ENCODE data around the gene FLNB. TPM values are rescaled to one million over a fixed set of nuclear protein-coding genes. Genes with fewer than 3 reads are reported as not detected.

FLNB gene
- total RNA-seq, 1 donor from 2014 or later = 115 TPM

DNA sequence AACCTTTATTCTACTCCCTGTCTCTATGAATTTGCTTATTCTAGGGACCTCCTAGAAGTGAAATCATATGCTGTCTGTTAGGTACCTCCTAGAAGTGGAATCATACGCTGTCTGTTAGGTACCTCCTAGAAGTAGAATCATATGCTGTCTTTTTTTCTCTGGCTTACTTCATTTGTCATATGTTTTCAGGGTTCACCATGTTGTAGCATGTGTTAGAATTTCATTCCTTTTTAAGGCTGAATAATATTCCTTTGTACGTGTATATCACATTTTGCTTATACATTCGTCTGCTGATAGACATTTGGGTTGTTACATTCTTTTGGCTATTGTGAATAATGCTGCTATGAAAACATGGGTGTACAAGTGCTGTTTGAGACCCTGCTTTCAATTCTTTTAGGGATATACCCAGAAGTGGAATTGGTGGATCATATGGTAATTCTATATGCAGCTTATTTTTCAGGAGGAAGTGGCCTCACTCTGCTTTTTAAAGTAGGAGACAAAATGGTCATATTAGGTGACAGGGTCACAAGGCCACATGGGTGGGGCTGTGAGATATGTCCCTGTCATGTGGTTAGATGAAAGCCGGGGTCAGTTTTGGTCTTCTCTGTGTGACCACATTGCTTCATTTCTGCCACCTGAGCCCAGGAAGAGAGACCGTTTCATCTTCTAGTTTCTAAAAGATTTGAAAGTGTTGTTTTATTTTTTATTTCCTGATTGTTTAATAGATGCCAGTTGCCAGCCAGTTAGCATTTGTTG lies 76.7 kb downstream of the FLNB start:
- Histone ChIP-seq H3K9me3 (no peaks in the 10 kb centered on the region), H3K36me3 (no peaks in the 10 kb centered on the region), H3K4me1 (peaks cover 10% of the 10 kb centered on the region), H3K4me3 (no peak overlapping the region), H3K27me3 (no peaks in the 10 kb centered on the region), H3K27ac (no peak overlapping the region)
- intact Hi-C loops (cut with DNase I) = no loop called here
- ATAC-seq (no peak), DNase-seq (no peak)
- TF ChIP-seq, protein P1, sequence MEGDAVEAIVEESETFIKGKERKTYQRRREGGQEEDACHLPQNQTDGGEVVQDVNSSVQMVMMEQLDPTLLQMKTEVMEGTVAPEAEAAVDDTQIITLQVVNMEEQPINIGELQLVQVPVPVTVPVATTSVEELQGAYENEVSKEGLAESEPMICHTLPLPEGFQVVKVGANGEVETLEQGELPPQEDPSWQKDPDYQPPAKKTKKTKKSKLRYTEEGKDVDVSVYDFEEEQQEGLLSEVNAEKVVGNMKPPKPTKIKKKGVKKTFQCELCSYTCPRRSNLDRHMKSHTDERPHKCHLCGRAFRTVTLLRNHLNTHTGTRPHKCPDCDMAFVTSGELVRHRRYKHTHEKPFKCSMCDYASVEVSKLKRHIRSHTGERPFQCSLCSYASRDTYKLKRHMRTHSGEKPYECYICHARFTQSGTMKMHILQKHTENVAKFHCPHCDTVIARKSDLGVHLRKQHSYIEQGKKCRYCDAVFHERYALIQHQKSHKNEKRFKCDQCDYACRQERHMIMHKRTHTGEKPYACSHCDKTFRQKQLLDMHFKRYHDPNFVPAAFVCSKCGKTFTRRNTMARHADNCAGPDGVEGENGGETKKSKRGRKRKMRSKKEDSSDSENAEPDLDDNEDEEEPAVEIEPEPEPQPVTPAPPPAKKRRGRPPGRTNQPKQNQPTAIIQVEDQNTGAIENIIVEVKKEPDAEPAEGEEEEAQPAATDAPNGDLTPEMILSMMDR (IDR thresholded peaks at IDR 0.05) = no peak

DNA sequence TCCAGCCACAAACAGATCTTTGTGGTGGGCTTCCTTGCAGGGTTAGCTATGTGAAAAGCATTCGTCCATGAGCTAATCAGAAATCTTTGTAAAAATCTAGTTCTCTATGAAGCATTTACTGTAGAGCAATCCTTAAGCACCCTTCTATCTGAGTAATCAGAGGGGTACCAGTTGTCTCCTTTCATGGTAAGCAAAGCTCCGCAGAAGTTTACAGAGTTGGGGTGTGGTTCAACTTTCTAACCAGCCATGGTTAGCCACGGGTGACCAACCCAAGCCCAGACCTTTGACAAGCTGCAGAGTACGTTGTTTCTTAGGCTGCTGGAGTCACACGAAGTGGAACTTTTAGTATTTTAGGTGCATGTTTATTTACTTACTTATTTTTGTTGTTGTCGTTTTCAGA lies 77.4 kb downstream of the FLNB start:
- DNase-seq = no peak
- TF ChIP-seq, protein P1 (IDR thresholded peaks at IDR 0.05) = no peak
- Histone ChIP-seq H3K36me3 (no peaks in the 10 kb centered on the region), H3K27ac (no peak overlapping the region), H3K27me3 (no peaks in the 10 kb centered on the region), H3K4me1 (peaks cover 10% of the 10 kb centered on the region), H3K9me3 (no peaks in the 10 kb centered on the region), H3K4me3 (no peak overlapping the region)
- ATAC-seq = no peak
- intact Hi-C loops (cut with DNase I) = no loop called here

DNA sequence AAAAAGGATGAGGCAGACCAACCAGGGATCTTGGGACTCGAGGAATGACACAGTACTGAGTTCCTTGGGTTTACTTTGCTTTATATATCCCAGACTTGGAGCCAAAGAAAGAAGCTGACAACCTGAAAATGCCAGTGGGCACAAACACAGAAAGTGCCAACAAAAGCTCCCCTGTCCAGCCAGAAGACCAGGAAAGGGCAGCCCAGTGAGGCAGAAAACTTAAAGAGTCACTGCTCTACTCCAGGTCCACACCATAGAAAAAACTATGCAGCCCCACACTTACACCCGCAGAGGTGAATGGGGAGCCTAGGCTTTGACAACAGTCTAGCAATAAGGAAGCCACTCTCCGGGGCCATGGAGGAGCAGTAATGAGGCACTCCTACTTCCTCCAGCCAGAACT lies 80.3 kb downstream of the FLNB start:
- H3K4me1 ChIP-seq = no peaks in the 10 kb centered on the region
- TF ChIP-seq, protein P1 (IDR thresholded peaks at IDR 0.05) = no peak
- DNase-seq = no peak
- no peak overlapping the region for H3K4me3 ChIP-seq
- intact Hi-C loops (cut with DNase I) = no loop called here
- no peak overlapping the region for H3K27ac ChIP-seq
- no peaks in the 10 kb centered on the region for H3K9me3 ChIP-seq
- no peaks in the 10 kb centered on the region for H3K36me3 ChIP-seq
- no peak for ATAC-seq
- no peaks in the 10 kb centered on the region for H3K27me3 ChIP-seq

DNA sequence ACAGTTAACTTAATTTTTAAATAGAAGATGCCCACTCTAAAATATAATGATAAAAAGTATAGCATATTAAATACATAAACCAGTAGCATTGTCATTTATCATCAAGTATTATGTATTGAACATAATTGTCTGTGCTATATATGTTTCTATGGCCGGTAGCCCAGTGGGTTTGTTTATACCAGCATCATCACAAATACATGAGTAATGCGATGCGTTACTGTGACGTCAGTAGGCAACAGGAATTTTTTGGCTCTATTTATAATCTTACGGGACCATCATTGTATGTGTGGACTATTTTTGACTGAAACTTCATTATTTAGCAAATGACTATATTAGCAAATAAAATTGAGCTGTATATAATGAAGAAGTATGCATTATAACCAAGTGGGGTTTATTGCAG lies 82.1 kb downstream of the FLNB start:
- TF ChIP-seq, protein P1 (IDR thresholded peaks at IDR 0.05) = no peak
- no peak for ATAC-seq
- intact Hi-C loops (cut with DNase I) = no loop called here
- no peak for DNase-seq
- Histone ChIP-seq H3K4me1 (no peaks in the 10 kb centered on the region), H3K36me3 (peaks cover 6% of the 10 kb centered on the region), H3K27ac (no peak overlapping the region), H3K4me3 (no peak overlapping the region), H3K27me3 (no peaks in the 10 kb centered on the region), H3K9me3 (no peaks in the 10 kb centered on the region)

DNA sequence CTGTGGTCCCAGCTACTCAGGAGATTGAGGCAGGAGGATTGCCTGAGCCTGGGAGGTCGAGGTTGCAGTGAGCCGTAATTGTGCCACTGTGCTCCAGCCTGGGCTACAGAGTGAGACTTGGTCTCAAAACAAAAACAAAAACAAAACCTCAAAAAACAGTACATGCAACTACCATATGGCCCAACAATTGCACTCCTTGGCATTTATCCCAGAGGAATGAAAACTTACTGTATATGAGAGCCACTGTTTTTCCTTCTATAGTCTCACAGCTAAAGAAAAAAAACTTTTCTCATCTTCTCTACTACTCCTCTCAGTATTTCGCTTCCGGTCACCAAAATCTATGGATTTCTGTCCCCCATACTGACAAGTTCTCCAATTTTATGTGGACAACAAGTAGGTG lies 84.3 kb downstream of the FLNB start:
- DNase-seq (no peak), ATAC-seq (no peak)
- Histone ChIP-seq H3K4me3 (no peak overlapping the region), H3K4me1 (no peaks in the 10 kb centered on the region), H3K27ac (no peak overlapping the region), H3K27me3 (no peaks in the 10 kb centered on the region), H3K9me3 (no peaks in the 10 kb centered on the region), H3K36me3 (peaks cover 10% of the 10 kb centered on the region)
- TF ChIP-seq, protein P1 (IDR thresholded peaks at IDR 0.05) = no peak
- intact Hi-C loops (cut with DNase I) = no loop called here

Measured in upper lobe of right lung (tissue), 1 donor.